IMR-90 (cell line): ENCODE results near the gene TMPRSS3. TPM values are rescaled to one million over a fixed set of nuclear protein-coding genes. Genes with fewer than 3 reads are reported as not detected.

Experiments used
- ATAC-seq: fragments of 200-7000 bp; cut with Tn5 transposase; 2 replicates; pipeline ENCODE4 v1.9.1; 2020; ENCODE audit warnings: low read depth, mild to moderate bottlenecking, moderate library complexity
- BruUV-seq: library from RNA; stranded (reverse); fragments of 400-500 nt; replicated peaks from 2 replicates; lab custom pipeline; 2021; lab: Mats Ljungman, UMichigan
- CTCF ChIA-PET: fragments of 300-600 bp; formaldehyde crosslinking; extraction: SDS; loops from one replicate; lab custom pipeline; 2021; ENCODE audit warnings: antibody characterized with exemption; lab: Yijun Ruan, JAX
- POLR2A ChIA-PET: fragments of 300-600 bp; sonication (Branson Sonifier 250); formaldehyde crosslinking; loops from one replicate; lab custom pipeline; 2022; ENCODE audit warnings: antibody characterized with exemption; ENCODE audit not compliant: unreplicated experiment; lab: Charles Lee
- DNase-seq: peaks from one replicate; pipeline ENCODE4 v3.0.0; 2013
- H2AFZ ChIP-seq: replicated peaks from 2 replicates; pipeline ENCODE3; 2013; ENCODE audit warnings: low read length, mild to moderate bottlenecking; ENCODE audit not compliant: poor library complexity
- H2AK5ac ChIP-seq: 2 replicates; pipeline ENCODE4 v1.6.1; 2013; ENCODE audit warnings: low read depth, low read length, inconsistent platforms
- H2AK9ac ChIP-seq: replicated peaks from 2 replicates; pipeline ENCODE3; 2013; ENCODE audit warnings: mild to moderate bottlenecking, low read depth, low read length, moderate library complexity; ENCODE audit not compliant: poor library complexity
- H2BK120ac ChIP-seq: 2 replicates; pipeline ENCODE4 v1.6.1; 2013; ENCODE audit warnings: low read depth, low read length, inconsistent platforms
- H2BK15ac ChIP-seq: 3 replicates; pipeline ENCODE4 v1.6.1; 2013; ENCODE audit warnings: low read depth, low read length, inconsistent platforms
- H2BK20ac ChIP-seq: 2 replicates; pipeline ENCODE4 v1.6.1; 2013; ENCODE audit warnings: low read depth, mild to moderate bottlenecking, inconsistent platforms, low read length, moderate library complexity
- H2BK5ac ChIP-seq: 2 replicates; pipeline ENCODE4 v1.6.1; 2013; ENCODE audit warnings: mild to moderate bottlenecking, low read depth, low read length, inconsistent platforms; ENCODE audit not compliant: poor library complexity, severe bottlenecking
- H3K14ac ChIP-seq: replicated peaks from 2 replicates; pipeline ENCODE4 v1.6.1; 2013; ENCODE audit warnings: low read depth, low read length, inconsistent platforms
- H3K18ac ChIP-seq: 2 replicates; pipeline ENCODE4 v1.6.1; 2013; ENCODE audit warnings: low read depth, low read length, control low read depth
- H3K23ac ChIP-seq: 2 replicates; pipeline ENCODE4 v1.6.1; 2013; ENCODE audit warnings: low read depth, low read length, inconsistent platforms
- H3K27ac ChIP-seq: 2 replicates; pipeline ENCODE4 v1.5.1; 2013; ENCODE audit warnings: mild to moderate bottlenecking, control low read depth, low read length; ENCODE audit not compliant: insufficient read depth
- H3K27me3 ChIP-seq: 2 replicates; pipeline ENCODE4 v1.6.1; 2013; ENCODE audit warnings: low read length; ENCODE audit not compliant: control insufficient read depth, insufficient read depth
- H3K36me3 ChIP-seq: 2 replicates; pipeline ENCODE4 v1.6.1; 2013; ENCODE audit warnings: low read length, mixed read lengths; ENCODE audit not compliant: control insufficient read depth, insufficient read depth
- H3K4ac ChIP-seq: 2 replicates; pipeline ENCODE4 v1.6.1; 2013; ENCODE audit warnings: low read depth, low read length, inconsistent platforms
- H3K4me1 ChIP-seq: 2 replicates; pipeline ENCODE4 v1.6.1; 2013; ENCODE audit warnings: low read length, mixed read lengths; ENCODE audit not compliant: control insufficient read depth, insufficient read depth
- H3K4me2 ChIP-seq: 2 replicates; pipeline ENCODE4 v1.6.1; 2013; ENCODE audit warnings: low read depth, mild to moderate bottlenecking, control low read depth, low read length, moderate library complexity
- H3K4me3 ChIP-seq: 2 replicates; pipeline ENCODE4 v1.5.1; 2013; ENCODE audit warnings: low read depth, mild to moderate bottlenecking, control low read depth, low read length, moderate library complexity; ENCODE audit not compliant: insufficient read depth
- H3K56ac ChIP-seq: 2 replicates; pipeline ENCODE4 v1.6.1; 2013; ENCODE audit warnings: low read length, inconsistent platforms; ENCODE audit not compliant: insufficient read depth; ENCODE audit errors: extremely low read depth
- H3K79me1 ChIP-seq, 2 experiments: 2 replicates each; pipeline ENCODE4 v1.6.1; 2013; ENCODE audit warnings: low read length in 2 of 2, inconsistent platforms in 1 of 2, low read depth in 1 of 2
- H3K9ac ChIP-seq: 2 replicates; pipeline ENCODE4 v1.6.1; 2013; ENCODE audit warnings: low read depth, low read length, control low read depth
- H3K9me1 ChIP-seq: 2 replicates; pipeline ENCODE4 v1.6.1; 2013; ENCODE audit warnings: low read length, inconsistent platforms; ENCODE audit not compliant: insufficient read depth
- H3K9me3 ChIP-seq: 2 replicates; pipeline ENCODE4 v1.6.1; 2013; ENCODE audit warnings: low read length; ENCODE audit not compliant: control insufficient read depth, insufficient read depth
- H4K20me1 ChIP-seq: 2 replicates; pipeline ENCODE4 v1.6.1; 2013; ENCODE audit warnings: low read length, inconsistent platforms; ENCODE audit not compliant: insufficient read depth
- H4K5ac ChIP-seq: 2 replicates; pipeline ENCODE4 v1.6.1; 2013; ENCODE audit warnings: mild to moderate bottlenecking, low read depth, low read length, control low read depth
- H4K8ac ChIP-seq, 2 experiments: 2 replicates each; pipeline ENCODE4 v1.6.1; 2013; ENCODE audit warnings: low read depth in 2 of 2, low read length in 2 of 2, control low read depth in 1 of 2, inconsistent platforms in 1 of 2
- H4K91ac ChIP-seq: 2 replicates; pipeline ENCODE4 v1.6.1; 2013; ENCODE audit warnings: low read depth, low read length, inconsistent platforms; ENCODE audit not compliant: insufficient read depth
- ELK1 ChIP-seq: fragments of 150-350 bp; IDR thresholded peaks from 2 replicates; pipeline ENCODE4 v1.6.1; 2016; ENCODE audit warnings: low read depth, mild to moderate bottlenecking, low read length, moderate library complexity, borderline replicate concordance
- MAFK ChIP-seq: IDR thresholded peaks from 2 replicates; pipeline ENCODE4 v1.6.1; 2012; ENCODE audit warnings: low read depth, low read length, improper control_type of control experiment
- MAZ ChIP-seq: IDR thresholded peaks from 2 replicates; pipeline ENCODE4 v1.6.1; 2012; ENCODE audit warnings: low read depth, mild to moderate bottlenecking, low read length, improper control_type of control experiment, moderate library complexity, borderline replicate concordance
- MXI1 ChIP-seq: IDR thresholded peaks from 2 replicates; pipeline ENCODE4 v1.6.1; 2012; ENCODE audit warnings: low read depth, mild to moderate bottlenecking, low read length, moderate library complexity, borderline replicate concordance
- NFE2L2 ChIP-seq: fragments of 150-350 bp; IDR thresholded peaks from 2 replicates; pipeline ENCODE4 v1.6.1; 2016; ENCODE audit warnings: low read depth, mild to moderate bottlenecking, low read length
- RFX5 ChIP-seq: IDR thresholded peaks from 2 replicates; pipeline ENCODE4 v1.8.0; 2012; ENCODE audit warnings: low read depth, mild to moderate bottlenecking, low read length, moderate library complexity
- USF2 ChIP-seq: fragments of 150-350 bp; IDR thresholded peaks from 2 replicates; pipeline ENCODE4 v1.6.1; 2017; ENCODE audit warnings: mild to moderate bottlenecking, antibody characterized with exemption, low read length, low read depth
- WGBS, 2 experiments: methylation state at CpG; one replicate each; pipeline versions ENCODE4 v1.1.5 to v1.1.7; 2013; ENCODE audit warnings: missing lambda C conversion rate in 2 of 2; ENCODE audit not compliant: insufficient read length in 1 of 2; ENCODE audit errors: extremely low coverage in 2 of 2; 5-methylcytosine and 5-hydroxymethylcytosine counted together
- dilution Hi-C: fragments of 300-500 bp; cut with HindIII; formaldehyde crosslinking; loops from one replicate; pipeline ENCODE4 v1.14.3; 2018; ENCODE audit warnings: low sequenced_read_pairs; ENCODE audit not compliant: unreplicated experiment
- in situ Hi-C: fragments of 300-500 bp; cut with MboI; formaldehyde crosslinking; loops from 3 replicates; pipeline ENCODE4 v1.14.3; 2019; ENCODE audit warnings: low sequenced_read_pairs, inconsistent platforms, mixed read lengths
- intact Hi-C: fragments of 100-400 bp; cut with micrococcal nuclease; formaldehyde crosslinking; loops from 2 replicates; pipeline ENCODE4 v1.10.0; 2022
- polyA plus RNA-seq, 3 experiments: library from polyadenylated mRNA; depleted of rRNA; stranded (reverse); fragments of >200 nt; gene quantifications; 2 replicates each; pipeline ENCODE4 v1.2.3, GENCODE V29; 2012; ENCODE audit warnings: low replicate concordance in 1 of 3
- total RNA-seq: library from RNA; depleted of rRNA; stranded (reverse); fragments of >200 nt; gene quantifications from 2 replicates; pipeline ENCODE4 v1.2.3, GENCODE V29; 2012

Gene TMPRSS3
- total and polyA plus RNA-seq, 2 of the 4 experiments (the other 2 are of a cell fraction) = not detected

- Histone ChIP-seq H2BK5ac (no peak overlapping the region), H3K27ac (no peak overlapping the region), H3K27me3 (peaks cover 15% of the 10 kb centered on the region; the same call in 1 of the 2 replicates), H2AK9ac (no peak overlapping the region), H3K56ac (no peak overlapping the region), H3K14ac (no peak overlapping the region), H3K18ac (no peak overlapping the region), H3K9ac (no peak overlapping the region), H4K20me1 (no peaks in the 10 kb centered on the region), H2BK15ac (no peak overlapping the region), H2BK20ac (no peak overlapping the region), H3K4me1 (no peaks in the 10 kb centered on the region), H4K91ac (no peak overlapping the region), H3K36me3 (no peaks in the 10 kb centered on the region), H3K23ac (no peak overlapping the region), H3K4ac (no peak overlapping the region), H2AFZ (no peak overlapping the region), H3K4me3 (no peak overlapping the region), H2BK120ac (no peak overlapping the region), H3K4me2 (no peak overlapping the region), H3K9me1 (no peaks in the 10 kb centered on the region), H3K9me3 (no peaks in the 10 kb centered on the region), H3K79me1 (no peaks in the 10 kb centered on the region), H4K8ac (no peak overlapping the region), H2AK5ac (no peak overlapping the region), H4K5ac (no peak overlapping the region)
- dilution Hi-C loops = no loop called here
- WGBS, 2 experiments = no CpG with 5 or more reads among the region's 6 CpGs
- in situ Hi-C loops = no loop called here
- ATAC-seq = no peak
- TF ChIP-seq MAFK (no peak), NFE2L2 (no peak), USF2 (no peak), MAZ (no peak), RFX5 (no peak), MXI1 (no peak), ELK1 (no peak)
- POLR2A ChIA-PET = no interaction called here
- no peak for DNase-seq
- BruUV-seq = no TSS peak
- CTCF ChIA-PET = no interaction called here
- intact Hi-C loops = no loop called here
Measured at GRCh38 chr21:42365770-42366169, 30.1 kb downstream of the TMPRSS3 start.
